Epithelial cell of proximal tubule (primary cell): Measurements from ENCODE around the gene HRH1. TPM values are rescaled to one million over a fixed set of nuclear protein-coding genes. Genes with fewer than 3 reads are reported as not detected.

Experiments used
- DNase-seq: peaks from one replicate; pipeline ENCODE4 v3.0.0-alpha.2; 2011; ENCODE audit warnings: low read depth
- H3K4me3 ChIP-seq: 2 replicates; pipeline ENCODE4 v1.5.1; 2011; ENCODE audit warnings: low read depth, mild to moderate bottlenecking, low read length
- total RNA-seq: library from RNA; depleted of rRNA; stranded (reverse); fragments of >200 nt; gene quantifications from 2 replicates; pipeline ENCODE4 v1.2.3, GENCODE V29; 2015
- TF ChIP-seq, protein P1 (sequence below): conservative IDR thresholded peaks from 2 replicates; pipeline ENCODE4 v1.5.1; 2012; ENCODE audit warnings: low read depth, mild to moderate bottlenecking, low read length

HRH1 gene
- total RNA-seq, 1 donor from 2014 or later: 3.1 TPM

DNA sequence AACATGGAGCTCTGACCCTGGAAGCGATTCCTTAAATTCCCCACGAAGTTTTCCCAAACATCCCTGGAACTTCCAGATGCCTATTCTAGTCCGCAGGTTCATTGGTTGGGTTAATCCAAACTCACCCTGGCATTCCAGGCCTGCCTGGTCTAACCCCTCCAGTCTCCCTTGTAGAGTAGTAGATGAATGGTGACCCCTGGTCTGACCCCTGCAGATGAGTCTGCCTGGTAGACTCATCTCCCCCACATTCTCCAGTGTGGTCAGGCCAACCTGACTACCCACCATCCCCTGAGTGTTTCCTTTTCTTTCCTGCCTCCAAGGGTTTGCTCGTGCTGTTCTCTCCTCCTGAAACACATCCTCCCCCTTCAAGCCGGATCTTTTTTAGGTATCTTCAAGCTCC is 10.8 kb upstream of the HRH1 start:
- TF ChIP-seq, protein P1, sequence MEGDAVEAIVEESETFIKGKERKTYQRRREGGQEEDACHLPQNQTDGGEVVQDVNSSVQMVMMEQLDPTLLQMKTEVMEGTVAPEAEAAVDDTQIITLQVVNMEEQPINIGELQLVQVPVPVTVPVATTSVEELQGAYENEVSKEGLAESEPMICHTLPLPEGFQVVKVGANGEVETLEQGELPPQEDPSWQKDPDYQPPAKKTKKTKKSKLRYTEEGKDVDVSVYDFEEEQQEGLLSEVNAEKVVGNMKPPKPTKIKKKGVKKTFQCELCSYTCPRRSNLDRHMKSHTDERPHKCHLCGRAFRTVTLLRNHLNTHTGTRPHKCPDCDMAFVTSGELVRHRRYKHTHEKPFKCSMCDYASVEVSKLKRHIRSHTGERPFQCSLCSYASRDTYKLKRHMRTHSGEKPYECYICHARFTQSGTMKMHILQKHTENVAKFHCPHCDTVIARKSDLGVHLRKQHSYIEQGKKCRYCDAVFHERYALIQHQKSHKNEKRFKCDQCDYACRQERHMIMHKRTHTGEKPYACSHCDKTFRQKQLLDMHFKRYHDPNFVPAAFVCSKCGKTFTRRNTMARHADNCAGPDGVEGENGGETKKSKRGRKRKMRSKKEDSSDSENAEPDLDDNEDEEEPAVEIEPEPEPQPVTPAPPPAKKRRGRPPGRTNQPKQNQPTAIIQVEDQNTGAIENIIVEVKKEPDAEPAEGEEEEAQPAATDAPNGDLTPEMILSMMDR: no peak
- no peak for DNase-seq

GRCh38 chr3:11144996-11145395 is 9.3 kb upstream of the HRH1 start:
- TF ChIP-seq, protein P1: no peak
- no peak overlapping the region for H3K4me3 ChIP-seq
- DNase-seq: no peak

More for the DNA sequence above, 10.8 kb upstream of the HRH1 start:
- no peak overlapping the region for H3K4me3 ChIP-seq

GRCh38 chr3:11145888-11146287 is 8.4 kb upstream of the HRH1 start:
- TF ChIP-seq, protein P1: no peak
- DNase-seq: no peak
- H3K4me3 ChIP-seq: no peak overlapping the region

GRCh38 chr3:11146773-11147660 is 7.3 kb upstream of the HRH1 start:
- TF ChIP-seq, protein P1: no peak
- H3K4me3 ChIP-seq: no peak overlapping the region
- no peak for DNase-seq

DNA sequence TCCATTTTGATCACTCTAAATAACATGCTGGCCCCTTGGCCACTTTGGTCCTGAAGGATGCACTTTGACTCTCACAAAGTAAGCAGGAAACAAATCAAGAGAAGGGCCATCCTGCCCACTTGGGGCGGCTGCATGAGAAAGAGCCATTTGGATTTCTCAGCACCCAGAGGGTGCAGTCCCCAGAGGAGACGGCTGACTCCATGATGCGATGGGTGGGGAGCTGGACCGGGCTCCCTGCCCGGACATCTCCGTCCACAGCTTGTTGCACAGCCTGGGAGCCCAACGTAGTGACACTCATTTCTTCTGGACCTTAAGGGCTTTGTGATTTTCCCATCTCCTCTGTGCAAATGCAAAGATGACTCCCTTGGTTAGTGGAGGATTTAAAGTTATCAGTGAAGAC is 4.0 kb upstream of the HRH1 start:
- DNase-seq: no peak
- TF ChIP-seq, protein P1: no peak
- no peak overlapping the region for H3K4me3 ChIP-seq

DNA sequence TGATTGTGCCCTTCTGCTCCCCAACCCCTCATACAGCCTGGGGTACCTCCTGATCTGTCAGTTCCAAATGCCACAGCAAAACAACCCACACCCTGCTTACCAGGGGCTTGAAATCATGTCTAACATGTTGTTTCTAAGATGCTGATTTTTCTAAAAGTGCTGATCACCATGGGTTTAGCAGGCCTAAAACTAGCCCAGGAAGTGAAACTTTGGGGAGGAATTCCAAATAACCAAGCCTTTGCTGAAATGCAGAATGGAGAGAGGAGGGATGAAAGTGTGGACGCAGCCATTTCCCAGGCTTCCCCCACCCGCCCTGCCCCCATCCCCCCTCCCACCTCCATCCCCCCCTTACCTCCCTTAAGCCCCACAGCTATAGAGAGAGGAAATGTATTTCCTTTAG is 2.0 kb upstream of the HRH1 start:
- TF ChIP-seq, protein P1: no peak
- no peak for DNase-seq

DNA sequence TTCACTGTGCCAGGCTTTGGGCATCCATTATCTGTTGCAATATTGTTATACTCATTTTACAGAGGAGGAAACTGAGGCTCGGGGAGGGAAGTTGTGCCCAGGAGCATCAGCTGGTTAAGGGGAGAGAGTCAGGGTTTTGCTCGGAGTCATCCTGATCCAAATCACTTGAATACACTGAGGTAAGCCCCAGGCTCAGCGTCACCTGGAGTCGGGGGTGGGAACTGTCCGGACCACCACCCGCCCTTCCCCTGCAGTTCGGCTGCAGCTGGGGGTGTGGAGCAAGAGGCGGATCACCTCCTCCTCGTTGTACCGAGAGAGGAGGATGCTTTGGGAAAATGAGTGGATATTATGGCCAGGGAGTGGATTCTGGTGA is 646 bp downstream of the HRH1 start:
- TF ChIP-seq, protein P1: peak; percentile 25
- H3K4me3 ChIP-seq: peak overlapping the region; percentile 91
- no peak for DNase-seq

More for the DNA sequence above, 2.0 kb upstream of the HRH1 start:
- H3K4me3 ChIP-seq: no peak overlapping the region
